Measurements from ENCODE around the gene GABRG3. TPM values are rescaled to one million over a fixed set of nuclear protein-coding genes. Genes with fewer than 3 reads are reported as not detected.
"Not testable (repeated sequence)": the region's sequence is repeated elsewhere in the genome, so short reads cannot be mapped to it uniquely, and the experiment has no call there.

Gene GABRG3
- total RNA-seq, 1 donor = not detected

DNA sequence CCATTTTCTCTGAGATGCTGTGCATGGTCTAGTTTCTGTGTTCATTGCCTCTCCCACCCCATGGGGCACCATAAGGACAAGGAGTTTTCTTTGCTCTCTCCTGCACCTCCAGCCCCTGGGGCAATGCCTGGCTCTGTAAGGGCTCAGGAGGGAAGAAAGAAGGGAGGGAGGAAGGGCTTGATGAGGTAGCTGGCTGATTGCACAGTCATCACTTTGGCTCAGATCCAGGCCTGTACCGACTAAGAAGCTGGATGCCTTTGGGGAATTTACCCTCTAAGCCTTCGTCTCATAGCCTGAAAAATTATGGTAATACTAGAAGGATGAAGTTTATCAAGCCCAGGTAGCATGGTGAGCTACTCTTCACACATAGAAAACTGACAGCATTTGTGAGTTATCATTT lies 382.9 kb downstream of the GABRG3 start:
- no peak for TF ChIP-seq CTCF (IDR thresholded peaks at IDR 0.05; ENCODE audit: insufficient read depth, low read depth, low read length)
- no peak overlapping the region for H3K4me3 ChIP-seq (ENCODE audit: low read depth, low read length)
- no peak for DNase-seq (ENCODE audit: low read depth)

DNA sequence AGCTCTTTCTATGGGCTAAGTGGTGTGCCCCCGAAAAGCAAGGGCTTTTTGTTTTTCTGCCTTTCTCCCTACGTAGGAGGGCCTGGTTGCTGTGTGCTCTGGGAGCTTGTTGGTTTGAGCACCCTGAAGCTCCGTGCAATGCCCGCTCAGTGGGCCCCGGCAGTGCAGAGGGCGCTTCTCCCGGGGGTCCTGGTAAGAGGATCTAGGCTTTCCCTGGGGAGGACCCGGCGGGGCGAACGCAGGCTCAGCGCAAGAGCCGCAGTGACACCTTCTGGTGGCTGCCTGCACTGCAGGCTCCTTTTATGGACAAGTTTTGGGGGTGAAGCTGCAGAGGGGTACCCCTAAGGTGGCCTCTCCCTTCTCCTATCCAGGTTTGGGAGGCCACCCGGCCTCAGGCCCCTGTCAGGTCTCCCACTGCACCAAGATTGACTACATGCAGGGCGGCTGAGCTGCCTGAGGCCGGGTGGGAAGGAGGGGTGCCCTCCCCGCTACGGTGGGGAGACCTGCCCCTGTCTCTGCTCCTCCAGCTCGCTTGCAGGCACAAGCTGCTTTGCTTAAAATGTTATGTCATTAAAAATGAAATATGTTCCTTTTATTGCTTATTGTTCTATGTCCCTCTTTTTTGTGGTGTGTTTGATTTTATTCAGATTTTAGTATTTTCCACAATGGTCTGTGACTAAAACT lies 387.9 kb downstream of the GABRG3 start:
- no peak overlapping the region for H3K4me3 ChIP-seq (ENCODE audit: low read depth, low read length)
- no peak for DNase-seq (ENCODE audit: low read depth)
- TF ChIP-seq CTCF (IDR thresholded peaks at IDR 0.05; ENCODE audit: insufficient read depth, low read depth, low read length) = peak; percentile 18

- DNase-seq (ENCODE audit: low read depth) = no peak
- TF ChIP-seq CTCF (IDR thresholded peaks at IDR 0.05; ENCODE audit: insufficient read depth, low read depth, low read length) = no peak
- no peak overlapping the region for H3K4me3 ChIP-seq (ENCODE audit: low read depth, low read length)
Observed at GRCh38 chr15:27359586-27359985, 388.6 kb downstream of the GABRG3 start.

DNA sequence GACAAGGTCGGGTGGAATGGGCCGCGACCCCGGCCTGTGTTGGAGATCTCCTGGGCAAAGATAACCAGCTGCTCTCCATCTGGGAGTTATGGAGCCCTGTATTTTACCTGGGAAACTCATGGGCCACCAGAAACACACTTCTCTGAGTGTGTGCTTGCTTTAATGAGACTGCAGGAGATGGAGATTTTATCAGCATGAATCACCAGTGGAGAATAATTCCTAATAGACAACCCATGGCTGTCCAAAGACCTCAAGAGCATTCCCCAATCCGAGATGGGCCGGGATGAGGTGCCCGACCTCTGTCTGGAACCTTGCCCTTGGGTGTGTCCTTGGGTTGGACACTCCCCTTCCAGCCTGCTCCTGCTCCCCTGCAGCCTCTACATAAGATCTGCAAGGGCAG lies 389.3 kb downstream of the GABRG3 start:
- no peak for TF ChIP-seq CTCF (IDR thresholded peaks at IDR 0.05; ENCODE audit: insufficient read depth, low read depth, low read length)
- no peak for DNase-seq (ENCODE audit: low read depth)
- H3K4me3 ChIP-seq (ENCODE audit: low read depth, low read length) = no peak overlapping the region

- no peak overlapping the region for H3K4me3 ChIP-seq (ENCODE audit: low read depth, low read length)
- TF ChIP-seq CTCF (IDR thresholded peaks at IDR 0.05; ENCODE audit: insufficient read depth, low read depth, low read length) = no peak
- no peak for DNase-seq (ENCODE audit: low read depth)
Observed at GRCh38 chr15:27361438-27361837, 390.5 kb downstream of the GABRG3 start.

GRCh38 chr15:27365456-27365855 lies 394.5 kb downstream of the GABRG3 start:
- TF ChIP-seq CTCF (IDR thresholded peaks at IDR 0.05; ENCODE audit: insufficient read depth, low read depth, low read length) = no peak
- DNase-seq (ENCODE audit: low read depth) = no peak
- H3K4me3 ChIP-seq (ENCODE audit: low read depth, low read length) = no peak overlapping the region

- DNase-seq (ENCODE audit: low read depth); H3K4me3 ChIP-seq (ENCODE audit: low read depth, low read length): not testable (repeated sequence)
Observed at GRCh38 chr15:27377391-27377790, 406.4 kb downstream of the GABRG3 start.
